Activated CD4-positive, CD25-positive, alpha-beta regulatory T cell treated with anti-CD3 and anti-CD28 coated beads, Interleukin-2, amount 50 U/mL, for 72 hours (primary cell): Measurements from ENCODE around the gene ARHGAP15.

Experiments used
- DNase-seq: peaks from one replicate; pipeline ENCODE4 v3.0.0; 2021

The ARHGAP15 gene

GRCh38 chr2:143176606-143177005, 47.4 kb downstream of the ARHGAP15 start:
- no peak for DNase-seq

GRCh38 chr2:143177096-143177786, 48.0 kb downstream of the ARHGAP15 start:
- no peak for DNase-seq

GRCh38 chr2:143181494-143181893, 52.3 kb downstream of the ARHGAP15 start:
- DNase-seq = no peak

GRCh38 chr2:143182649-143183048, 53.4 kb downstream of the ARHGAP15 start:
- DNase-seq = no peak

- no peak for DNase-seq
Measured at GRCh38 chr2:143183804-143184463, 54.7 kb downstream of the ARHGAP15 start.

GRCh38 chr2:143186876-143187275, 57.7 kb downstream of the ARHGAP15 start:
- no peak for DNase-seq

GRCh38 chr2:143190431-143190830, 61.2 kb downstream of the ARHGAP15 start:
- DNase-seq = no peak

GRCh38 chr2:143192106-143192505, 62.9 kb downstream of the ARHGAP15 start:
- DNase-seq = no peak

- no peak for DNase-seq
Measured at GRCh38 chr2:143192716-143193115, 63.5 kb downstream of the ARHGAP15 start.

GRCh38 chr2:143193121-143193520, 63.9 kb downstream of the ARHGAP15 start:
- DNase-seq = no peak

GRCh38 chr2:143195511-143195910, 66.3 kb downstream of the ARHGAP15 start:
- DNase-seq = no peak

- DNase-seq = no peak
Measured at GRCh38 chr2:143204062-143204461, 74.8 kb downstream of the ARHGAP15 start.

GRCh38 chr2:143205106-143205764, 76.0 kb downstream of the ARHGAP15 start:
- DNase-seq = no peak

GRCh38 chr2:143209570-143210445, 80.6 kb downstream of the ARHGAP15 start:
- DNase-seq = no peak

- DNase-seq = no peak
Measured at GRCh38 chr2:143210446-143210819, 81.2 kb downstream of the ARHGAP15 start.

- DNase-seq = no peak
Measured at GRCh38 chr2:143217512-143218115, 88.4 kb downstream of the ARHGAP15 start.

GRCh38 chr2:143218621-143219020, 89.4 kb downstream of the ARHGAP15 start:
- DNase-seq = no peak

- DNase-seq = no peak
Measured at GRCh38 chr2:143219266-143219665, 90.0 kb downstream of the ARHGAP15 start.

GRCh38 chr2:143223556-143223955, 94.3 kb downstream of the ARHGAP15 start:
- no peak for DNase-seq

- DNase-seq = no peak
Measured at GRCh38 chr2:143225931-143226330, 96.7 kb downstream of the ARHGAP15 start.

- no peak for DNase-seq
Measured at GRCh38 chr2:143226714-143227541, 97.7 kb downstream of the ARHGAP15 start.

GRCh38 chr2:143229411-143229810, 100.2 kb downstream of the ARHGAP15 start:
- DNase-seq = no peak
